Embryonic facial prominence (tissue), 1 donor: ENCODE data around the gene PNPLA3.
A peak's percentile ranks its signal among the peaks of the same experiment; 100 is the strongest.

Experiments
- DNase-seq: peaks from one replicate; pipeline ENCODE4 v3.0.0-alpha.2; 2016; ENCODE audit errors: extremely low spot score

Gene PNPLA3

GRCh38 chr22:43993072-43993760 lies 69.6 kb downstream of the PNPLA3 start:
- DNase-seq = peak; percentile 16

- DNase-seq = no peak
Observed at GRCh38 chr22:43994006-43994405, 70.4 kb downstream of the PNPLA3 start.

GRCh38 chr22:43994416-43994815 lies 70.8 kb downstream of the PNPLA3 start:
- DNase-seq = no peak

DNA sequence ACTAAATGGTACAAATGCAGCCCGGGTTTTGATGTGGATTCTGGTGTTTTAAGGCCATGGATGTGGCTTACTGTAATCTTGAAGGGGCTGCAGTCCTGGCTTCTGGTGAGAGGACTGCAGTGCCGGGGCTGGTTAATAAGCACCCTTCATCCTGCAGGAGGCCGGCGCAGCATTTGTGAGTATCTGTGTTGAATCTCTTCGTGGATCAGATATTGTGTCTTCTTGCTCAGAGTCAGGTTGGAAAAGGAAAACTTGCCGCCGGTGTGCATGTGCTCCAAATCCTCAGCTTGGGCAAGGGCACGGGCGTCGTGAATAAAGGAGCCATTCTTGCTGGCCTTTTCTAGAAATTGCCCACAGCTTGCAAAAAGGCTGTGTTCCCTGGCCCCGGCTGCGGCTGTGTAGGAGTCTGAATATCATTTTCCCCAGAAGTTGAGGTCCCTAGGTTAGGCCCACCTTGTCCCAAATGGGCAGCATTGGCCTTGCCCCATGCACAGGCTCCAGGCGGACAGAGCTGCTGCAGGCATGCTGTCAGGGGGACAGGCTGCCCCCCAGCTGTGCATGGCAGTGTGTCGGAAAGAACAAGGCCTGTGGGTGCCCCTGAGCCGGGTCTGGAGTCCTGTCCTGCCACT lies 71.6 kb downstream of the PNPLA3 start:
- no peak for DNase-seq

DNA sequence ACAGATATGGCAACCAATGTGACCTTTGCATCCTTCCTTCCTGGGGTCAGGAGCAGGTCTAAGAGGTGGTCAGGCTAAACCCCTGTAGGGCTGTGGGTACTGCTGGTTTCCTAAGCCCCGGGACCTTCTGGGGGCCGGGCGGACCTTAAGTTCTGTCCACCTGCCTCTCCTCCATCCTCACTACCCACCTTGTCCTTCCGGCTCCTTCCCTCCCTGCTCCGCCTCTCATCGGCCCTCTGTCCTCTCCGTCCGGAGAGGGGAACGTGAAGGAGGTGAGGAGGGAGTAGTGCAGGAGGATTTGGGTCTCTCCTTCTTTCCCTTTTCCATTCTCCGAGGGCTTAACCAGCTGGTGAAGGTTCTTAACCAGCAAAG lies 72.2 kb downstream of the PNPLA3 start:
- no peak for DNase-seq

- DNase-seq = no peak
Observed at GRCh38 chr22:43996170-43996980, 72.8 kb downstream of the PNPLA3 start.

GRCh38 chr22:43996981-43997265 lies 73.3 kb downstream of the PNPLA3 start:
- no peak for DNase-seq
